BE2C (cell line): ENCODE results near the gene PREPL. TPM values are rescaled to one million over a fixed set of nuclear protein-coding genes. Genes with fewer than 3 reads are reported as not detected.

Experiments
- DNase-seq: peaks from one replicate; pipeline ENCODE4 v3.0.0-alpha.2; 2020
- H3K27me3 ChIP-seq: fragments of 250-450 bp; sonication (Bioruptor Pico); 2 replicates; pipeline ENCODE4 v1.5.1; 2020; ENCODE audit warnings: mild to moderate bottlenecking
- H3K36me3 ChIP-seq: fragments of 250-450 bp; sonication (Bioruptor Pico); 2 replicates; pipeline ENCODE4 v1.5.1; 2020; ENCODE audit warnings: mild to moderate bottlenecking
- H3K4me1 ChIP-seq: fragments of 250-450 bp; sonication (Bioruptor Pico); 2 replicates; pipeline ENCODE4 v1.5.1; 2020
- H3K4me3 ChIP-seq: 2 replicates; pipeline ENCODE4 v1.5.1; 2011; ENCODE audit warnings: low read depth, low read length
- H3K9me3 ChIP-seq: fragments of 250-450 bp; sonication (Bioruptor Pico); 2 replicates; pipeline ENCODE4 v1.5.1; 2020
- polyA plus RNA-seq: library from polyadenylated mRNA; unstranded; fragments of >200 nt; gene quantifications from one replicate; pipeline ENCODE4 v1.2.1, GENCODE V29; 2012; ENCODE audit warnings: low read depth, missing spikeins; ENCODE audit not compliant: insufficient read length, insufficient read depth
- TF ChIP-seq, protein P1 (sequence below): IDR thresholded peaks from 2 replicates; pipeline ENCODE4 v1.5.1; 2012; ENCODE audit warnings: mild to moderate bottlenecking, low read depth, low read length

PREPL gene
- 83.2 TPM for polyA plus RNA-seq

DNA sequence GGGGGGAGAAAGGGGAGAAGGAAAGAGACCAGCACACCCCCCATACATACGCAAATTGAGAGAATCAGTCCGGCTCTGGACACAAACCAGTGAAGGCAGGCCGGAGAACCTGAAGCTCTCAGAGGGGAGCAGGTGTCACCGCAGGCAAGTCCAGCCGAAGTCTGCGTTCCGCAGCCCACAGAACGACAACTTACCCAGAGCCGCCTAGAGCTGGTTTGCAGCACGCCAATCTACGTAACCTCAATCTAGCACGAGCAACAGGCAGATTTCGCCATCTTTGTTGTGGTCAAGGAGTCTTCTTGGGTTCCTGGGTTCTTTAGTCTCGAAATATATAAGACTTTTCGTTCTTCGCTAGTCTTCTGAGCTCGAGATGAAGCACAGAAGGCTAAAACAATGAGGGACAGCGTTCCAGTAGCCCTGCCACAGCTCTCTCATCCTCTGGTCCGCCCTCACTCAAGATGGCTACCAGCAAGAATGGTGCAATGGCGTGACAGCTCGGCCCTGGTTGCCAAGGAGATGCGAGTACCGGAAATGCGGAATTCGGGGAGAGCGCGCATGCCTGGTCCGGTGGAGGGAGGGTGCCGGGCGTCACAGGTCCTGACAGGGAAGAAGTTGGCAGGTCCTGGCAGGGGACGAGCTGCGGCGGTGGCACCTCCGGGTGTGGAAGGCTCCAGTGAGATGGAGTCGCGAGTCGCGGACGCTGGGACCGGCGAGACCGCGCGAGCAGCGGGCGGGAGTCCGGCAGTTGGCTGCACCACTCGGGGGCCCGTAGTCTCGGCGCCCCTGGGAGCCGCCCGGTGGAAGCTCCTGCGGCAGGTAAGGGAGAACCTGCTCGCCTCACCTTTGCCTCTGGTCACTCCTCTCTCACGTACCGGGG lies at the start of gene PREPL, which contains the start of gene CAMKMT:
Gene PREPL (minus strand): TSS at position 165 of the 877 bp plus-strand sequence. CDS start 15,152 bp downstream, outside the sequence.
Gene CAMKMT (plus strand): TSS at position 618 of the 877 bp plus-strand sequence.
- Histone ChIP-seq H3K4me3 (peak within 1 kb of the TSS; percentile 97), H3K4me1 (no peaks in the 10 kb centered on the region), H3K36me3 (no peaks in the 10 kb centered on the region), H3K9me3 (no peaks in the 10 kb centered on the region), H3K27me3 (no peaks in the 10 kb centered on the region)
- DNase-seq: peak; percentile 97
- TF ChIP-seq, protein P1, sequence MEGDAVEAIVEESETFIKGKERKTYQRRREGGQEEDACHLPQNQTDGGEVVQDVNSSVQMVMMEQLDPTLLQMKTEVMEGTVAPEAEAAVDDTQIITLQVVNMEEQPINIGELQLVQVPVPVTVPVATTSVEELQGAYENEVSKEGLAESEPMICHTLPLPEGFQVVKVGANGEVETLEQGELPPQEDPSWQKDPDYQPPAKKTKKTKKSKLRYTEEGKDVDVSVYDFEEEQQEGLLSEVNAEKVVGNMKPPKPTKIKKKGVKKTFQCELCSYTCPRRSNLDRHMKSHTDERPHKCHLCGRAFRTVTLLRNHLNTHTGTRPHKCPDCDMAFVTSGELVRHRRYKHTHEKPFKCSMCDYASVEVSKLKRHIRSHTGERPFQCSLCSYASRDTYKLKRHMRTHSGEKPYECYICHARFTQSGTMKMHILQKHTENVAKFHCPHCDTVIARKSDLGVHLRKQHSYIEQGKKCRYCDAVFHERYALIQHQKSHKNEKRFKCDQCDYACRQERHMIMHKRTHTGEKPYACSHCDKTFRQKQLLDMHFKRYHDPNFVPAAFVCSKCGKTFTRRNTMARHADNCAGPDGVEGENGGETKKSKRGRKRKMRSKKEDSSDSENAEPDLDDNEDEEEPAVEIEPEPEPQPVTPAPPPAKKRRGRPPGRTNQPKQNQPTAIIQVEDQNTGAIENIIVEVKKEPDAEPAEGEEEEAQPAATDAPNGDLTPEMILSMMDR: no peak

DNA sequence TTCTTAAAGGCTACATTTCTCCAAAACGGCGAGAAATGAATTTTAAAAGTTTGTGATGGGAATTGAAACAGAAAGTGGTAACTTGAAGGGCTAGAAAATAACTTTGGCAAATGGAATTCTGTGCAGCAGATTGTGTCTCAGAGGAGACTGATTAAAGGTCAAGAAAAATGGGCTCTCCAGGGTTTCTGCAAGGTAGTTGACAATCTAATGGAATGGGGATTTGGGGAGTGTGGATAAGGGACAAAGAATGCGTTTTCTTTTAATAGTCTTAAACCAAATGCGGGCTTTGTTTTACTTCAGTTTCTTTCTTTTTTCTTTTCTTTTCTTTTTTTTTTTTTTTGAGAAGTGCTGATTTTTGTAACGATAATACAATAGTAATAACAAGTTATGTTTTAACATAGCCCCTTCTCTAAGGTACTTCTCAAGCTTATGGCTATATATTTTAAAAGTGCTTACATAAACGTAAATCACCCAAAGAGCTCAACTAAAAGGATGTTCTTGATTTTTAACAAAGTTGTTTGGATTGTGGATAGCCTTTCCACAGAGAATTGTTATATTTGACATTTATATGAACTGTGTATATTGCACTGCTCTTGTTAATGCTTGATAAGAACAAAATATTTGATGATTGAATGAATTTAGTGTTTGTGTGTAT lies 37.1 kb upstream of the PREPL start:
- TF ChIP-seq, protein P1: no peak
- Histone ChIP-seq H3K4me3 (no peak overlapping the region), H3K9me3 (no peaks in the 10 kb centered on the region), H3K36me3 (no peaks in the 10 kb centered on the region), H3K4me1 (no peaks in the 10 kb centered on the region), H3K27me3 (no peaks in the 10 kb centered on the region)
- DNase-seq: no peak

DNA sequence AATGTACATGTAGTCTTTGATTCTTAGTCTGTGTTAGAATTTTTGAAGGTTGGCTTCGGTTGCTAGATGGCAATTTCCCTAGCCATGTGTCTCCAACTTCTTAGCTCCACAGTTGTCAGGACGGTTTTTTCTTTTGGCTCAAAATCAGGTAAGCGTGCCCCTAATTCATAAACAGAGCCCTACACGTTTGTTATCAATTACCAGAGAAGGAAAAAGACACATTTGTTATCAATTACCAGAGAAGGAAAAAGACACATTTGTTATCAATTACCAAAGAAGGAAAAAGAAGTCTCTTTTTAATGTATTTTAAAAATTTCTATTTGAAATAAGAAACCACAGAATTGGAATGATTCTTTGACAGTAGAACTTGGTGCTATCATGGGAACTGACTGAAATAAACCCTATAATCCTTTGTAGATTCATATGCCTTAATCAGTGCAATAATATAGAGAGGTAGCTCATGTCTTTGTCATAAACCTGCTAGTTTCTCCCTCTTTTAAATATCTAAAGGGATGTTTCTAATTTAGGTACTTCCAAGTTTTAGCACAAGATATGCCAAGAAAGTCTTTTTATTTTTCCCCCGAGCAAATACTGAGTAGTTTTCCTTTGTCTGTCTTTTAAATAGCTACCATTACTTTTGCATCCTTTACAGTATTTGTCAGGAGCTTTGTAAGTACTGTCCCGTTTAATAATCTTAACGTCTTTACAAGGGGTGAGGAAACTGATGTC lies 36.3 kb upstream of the PREPL start:
- Histone ChIP-seq H3K9me3 (no peaks in the 10 kb centered on the region), H3K4me3 (no peak overlapping the region), H3K36me3 (no peaks in the 10 kb centered on the region), H3K4me1 (no peaks in the 10 kb centered on the region), H3K27me3 (no peaks in the 10 kb centered on the region)
- TF ChIP-seq, protein P1: no peak
- no peak for DNase-seq

DNA sequence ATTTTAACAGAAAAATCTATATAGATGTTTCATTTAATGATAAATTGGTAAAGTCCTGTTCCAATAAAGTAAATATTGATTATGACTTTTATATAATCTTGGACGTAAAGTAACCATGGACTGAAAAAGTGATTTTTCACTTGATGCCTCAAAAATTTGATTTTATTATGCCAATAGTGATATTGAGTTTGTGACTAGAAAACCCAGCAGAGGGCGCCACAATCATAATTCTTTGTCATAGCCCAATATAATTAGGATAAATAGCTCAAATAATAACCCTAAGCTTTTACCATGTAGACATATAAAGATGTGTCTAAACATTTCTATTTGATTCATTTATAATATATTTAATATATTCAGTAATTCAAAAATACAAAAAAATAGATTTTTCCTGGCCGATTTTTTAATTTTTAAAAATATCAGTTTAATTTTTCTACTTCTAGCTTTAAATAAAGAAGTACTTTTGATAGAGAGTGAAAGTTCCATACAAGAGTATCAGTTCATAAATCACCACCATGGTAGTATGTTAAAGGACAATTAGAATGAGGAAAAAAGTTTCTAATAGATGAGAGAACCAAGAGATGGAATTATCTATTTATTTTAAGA lies 31.1 kb upstream of the PREPL start:
- Histone ChIP-seq H3K9me3 (no peaks in the 10 kb centered on the region), H3K4me1 (no peaks in the 10 kb centered on the region), H3K36me3 (no peaks in the 10 kb centered on the region), H3K4me3 (no peak overlapping the region), H3K27me3 (no peaks in the 10 kb centered on the region)
- peak; percentile 78 for DNase-seq
- TF ChIP-seq, protein P1: peak; percentile 62

DNA sequence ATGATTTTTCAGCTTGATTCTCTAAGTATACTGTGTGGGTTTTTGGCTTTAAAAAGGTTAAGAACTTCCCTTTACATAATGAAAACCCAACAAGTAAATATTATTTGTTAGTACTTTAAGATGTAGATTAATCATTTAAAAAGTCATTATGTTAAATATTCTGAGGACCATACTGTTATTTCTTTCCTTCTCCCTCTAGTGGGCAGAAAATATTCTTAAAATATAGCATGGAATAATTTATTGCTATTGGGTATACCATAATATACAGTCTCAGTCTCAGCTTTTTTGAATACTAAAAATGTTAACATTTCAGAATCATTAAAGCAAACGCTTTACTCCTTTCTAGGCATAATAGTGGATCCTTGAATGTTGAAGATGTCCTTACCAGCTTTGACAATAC lies 28.6 kb upstream of the PREPL start:
- DNase-seq: no peak
- Histone ChIP-seq H3K9me3 (no peaks in the 10 kb centered on the region), H3K27me3 (no peaks in the 10 kb centered on the region), H3K4me3 (no peak overlapping the region), H3K36me3 (no peaks in the 10 kb centered on the region), H3K4me1 (no peaks in the 10 kb centered on the region)
- TF ChIP-seq, protein P1: no peak; the same call in 1 of the 2 replicates
